Esophagus squamous epithelium (tissue), 4 donors: ENCODE results near the gene ROR2.

Experiments
- POLR2A ChIP-seq, 4 donors: fragments of 450-650 bp; IDR thresholded peaks; one replicate each; pipeline ENCODE4 v1.6.1; 2017; ENCODE audit warnings: antibody characterized with exemption in 4 of 4, mild to moderate bottlenecking in 4 of 4, moderate library complexity in 3 of 4
- TF ChIP-seq, protein P1 (sequence below), 6 experiments: fragments of 450-650 bp in 4 of 6; fragments of 200-600 bp in 2 of 6; sonication (generic) in 2 of 6; IDR thresholded peaks; one replicate each; pipeline ENCODE4 v1.5.1; 2016 to 2019; ENCODE audit warnings: antibody characterized with exemption in 6 of 6, mild to moderate bottlenecking in 4 of 6, moderate library complexity in 4 of 6

DNA sequence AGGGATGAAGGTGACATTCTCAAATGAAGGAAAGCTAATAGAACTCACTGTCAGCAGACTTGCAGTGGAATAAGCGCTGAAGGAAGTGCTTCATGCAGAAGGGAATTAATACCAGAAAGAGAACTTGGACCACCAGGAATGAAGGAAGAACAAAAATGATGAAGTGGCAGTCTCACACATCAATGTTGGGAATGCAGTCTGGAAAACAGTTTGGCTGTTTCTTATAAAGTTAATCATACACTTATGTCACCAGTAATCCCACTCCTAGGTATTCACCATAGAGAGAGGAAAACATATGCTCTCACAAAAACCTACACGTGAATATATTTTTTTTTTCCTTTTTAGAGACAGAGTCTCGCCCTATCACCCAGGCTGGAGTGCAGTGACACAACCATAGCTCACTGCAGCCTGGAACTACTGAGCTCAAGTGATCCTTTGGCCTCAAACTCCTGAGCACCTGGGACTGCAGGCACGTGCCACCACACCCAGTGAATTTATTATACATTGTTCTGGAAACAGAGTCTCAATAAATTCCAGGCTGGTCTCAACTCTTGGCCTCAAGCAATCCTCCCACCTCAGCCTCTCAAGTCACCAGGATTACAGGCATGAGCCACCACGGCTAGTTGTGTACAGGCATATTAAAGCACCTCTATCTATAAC lies 81.2 kb downstream of the ROR2 start:
- TF ChIP-seq POLR2A (IDR thresholded peaks at IDR 0.05), result no peak
- TF ChIP-seq, protein P1, sequence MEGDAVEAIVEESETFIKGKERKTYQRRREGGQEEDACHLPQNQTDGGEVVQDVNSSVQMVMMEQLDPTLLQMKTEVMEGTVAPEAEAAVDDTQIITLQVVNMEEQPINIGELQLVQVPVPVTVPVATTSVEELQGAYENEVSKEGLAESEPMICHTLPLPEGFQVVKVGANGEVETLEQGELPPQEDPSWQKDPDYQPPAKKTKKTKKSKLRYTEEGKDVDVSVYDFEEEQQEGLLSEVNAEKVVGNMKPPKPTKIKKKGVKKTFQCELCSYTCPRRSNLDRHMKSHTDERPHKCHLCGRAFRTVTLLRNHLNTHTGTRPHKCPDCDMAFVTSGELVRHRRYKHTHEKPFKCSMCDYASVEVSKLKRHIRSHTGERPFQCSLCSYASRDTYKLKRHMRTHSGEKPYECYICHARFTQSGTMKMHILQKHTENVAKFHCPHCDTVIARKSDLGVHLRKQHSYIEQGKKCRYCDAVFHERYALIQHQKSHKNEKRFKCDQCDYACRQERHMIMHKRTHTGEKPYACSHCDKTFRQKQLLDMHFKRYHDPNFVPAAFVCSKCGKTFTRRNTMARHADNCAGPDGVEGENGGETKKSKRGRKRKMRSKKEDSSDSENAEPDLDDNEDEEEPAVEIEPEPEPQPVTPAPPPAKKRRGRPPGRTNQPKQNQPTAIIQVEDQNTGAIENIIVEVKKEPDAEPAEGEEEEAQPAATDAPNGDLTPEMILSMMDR (IDR thresholded peaks at IDR 0.05), result no peak
